GM23338 (cell line): ENCODE results near the gene TMEM33. TPM values are rescaled to one million over a fixed set of nuclear protein-coding genes. Genes with fewer than 3 reads are reported as not detected.

Experiments used
- EZH2 ChIP-seq: fragments of 200-600 bp; sonication (generic); IDR thresholded peaks from one replicate; pipeline ENCODE4 v1.8.0; 2017; ENCODE audit warnings: antibody characterized with exemption, mild to moderate bottlenecking, low read depth; ENCODE audit not compliant: unreplicated experiment
- EZH2phosphoT487 ChIP-seq: fragments of 200-600 bp; sonication (generic); IDR thresholded peaks from one replicate; pipeline ENCODE4 v1.8.1; 2018; ENCODE audit warnings: antibody characterized with exemption; ENCODE audit not compliant: unreplicated experiment
- JUNB ChIP-seq: IDR thresholded peaks from one replicate; pipeline ENCODE4 v1.6.1; 2016; ENCODE audit warnings: antibody characterized with exemption; ENCODE audit not compliant: unreplicated experiment
- POLR2AphosphoS5 ChIP-seq: IDR thresholded peaks from 2 replicates; pipeline ENCODE4 v1.6.1; 2016; ENCODE audit warnings: antibody characterized with exemption, low read depth
- REST ChIP-seq: IDR thresholded peaks from one replicate; pipeline ENCODE4 v1.6.1; 2018; ENCODE audit warnings: antibody characterized with exemption; ENCODE audit not compliant: unreplicated experiment
- polyA plus RNA-seq: library from polyadenylated mRNA; unstranded; fragments of >200 nt; fragmentation: Nextera tagmentation; extraction: Ambion mirVana; gene quantifications from 2 replicates; pipeline ENCODE4 v1.2.1, GENCODE V29; 2016
- total RNA-seq: library from RNA; depleted of rRNA; stranded (reverse); fragments of >200 nt; shearing (Covaris generic); gene quantifications from 2 replicates; pipeline ENCODE4 v1.2.3, GENCODE V29; 2014
- TF ChIP-seq, protein P1 (sequence below): fragments of 250-450 bp; sonication (Bioruptor Pico); IDR thresholded peaks from 2 replicates; pipeline ENCODE4 v1.5.0; 2020; ENCODE audit warnings: mild to moderate bottlenecking, moderate library complexity
- TF ChIP-seq, protein P2 (sequence below), 2 experiments: fragments of 200-600 bp in 1 of 2; sonication (generic) in 1 of 2; conservative IDR thresholded peaks; 2 replicates each; pipeline versions ENCODE4 v1.5.1 to v1.6.1; 2016 to 2017; ENCODE audit warnings: antibody characterized with exemption in 2 of 2, low read depth in 2 of 2, mild to moderate bottlenecking in 2 of 2, moderate library complexity in 1 of 2

The TMEM33 gene
- total and polyA plus RNA-seq, 2 experiments from 2014 or later: 46.2 to 117 TPM

GRCh38 chr4:41975341-41975740 is 40.1 kb downstream of the TMEM33 start (continued):
- TF ChIP-seq, protein P1, sequence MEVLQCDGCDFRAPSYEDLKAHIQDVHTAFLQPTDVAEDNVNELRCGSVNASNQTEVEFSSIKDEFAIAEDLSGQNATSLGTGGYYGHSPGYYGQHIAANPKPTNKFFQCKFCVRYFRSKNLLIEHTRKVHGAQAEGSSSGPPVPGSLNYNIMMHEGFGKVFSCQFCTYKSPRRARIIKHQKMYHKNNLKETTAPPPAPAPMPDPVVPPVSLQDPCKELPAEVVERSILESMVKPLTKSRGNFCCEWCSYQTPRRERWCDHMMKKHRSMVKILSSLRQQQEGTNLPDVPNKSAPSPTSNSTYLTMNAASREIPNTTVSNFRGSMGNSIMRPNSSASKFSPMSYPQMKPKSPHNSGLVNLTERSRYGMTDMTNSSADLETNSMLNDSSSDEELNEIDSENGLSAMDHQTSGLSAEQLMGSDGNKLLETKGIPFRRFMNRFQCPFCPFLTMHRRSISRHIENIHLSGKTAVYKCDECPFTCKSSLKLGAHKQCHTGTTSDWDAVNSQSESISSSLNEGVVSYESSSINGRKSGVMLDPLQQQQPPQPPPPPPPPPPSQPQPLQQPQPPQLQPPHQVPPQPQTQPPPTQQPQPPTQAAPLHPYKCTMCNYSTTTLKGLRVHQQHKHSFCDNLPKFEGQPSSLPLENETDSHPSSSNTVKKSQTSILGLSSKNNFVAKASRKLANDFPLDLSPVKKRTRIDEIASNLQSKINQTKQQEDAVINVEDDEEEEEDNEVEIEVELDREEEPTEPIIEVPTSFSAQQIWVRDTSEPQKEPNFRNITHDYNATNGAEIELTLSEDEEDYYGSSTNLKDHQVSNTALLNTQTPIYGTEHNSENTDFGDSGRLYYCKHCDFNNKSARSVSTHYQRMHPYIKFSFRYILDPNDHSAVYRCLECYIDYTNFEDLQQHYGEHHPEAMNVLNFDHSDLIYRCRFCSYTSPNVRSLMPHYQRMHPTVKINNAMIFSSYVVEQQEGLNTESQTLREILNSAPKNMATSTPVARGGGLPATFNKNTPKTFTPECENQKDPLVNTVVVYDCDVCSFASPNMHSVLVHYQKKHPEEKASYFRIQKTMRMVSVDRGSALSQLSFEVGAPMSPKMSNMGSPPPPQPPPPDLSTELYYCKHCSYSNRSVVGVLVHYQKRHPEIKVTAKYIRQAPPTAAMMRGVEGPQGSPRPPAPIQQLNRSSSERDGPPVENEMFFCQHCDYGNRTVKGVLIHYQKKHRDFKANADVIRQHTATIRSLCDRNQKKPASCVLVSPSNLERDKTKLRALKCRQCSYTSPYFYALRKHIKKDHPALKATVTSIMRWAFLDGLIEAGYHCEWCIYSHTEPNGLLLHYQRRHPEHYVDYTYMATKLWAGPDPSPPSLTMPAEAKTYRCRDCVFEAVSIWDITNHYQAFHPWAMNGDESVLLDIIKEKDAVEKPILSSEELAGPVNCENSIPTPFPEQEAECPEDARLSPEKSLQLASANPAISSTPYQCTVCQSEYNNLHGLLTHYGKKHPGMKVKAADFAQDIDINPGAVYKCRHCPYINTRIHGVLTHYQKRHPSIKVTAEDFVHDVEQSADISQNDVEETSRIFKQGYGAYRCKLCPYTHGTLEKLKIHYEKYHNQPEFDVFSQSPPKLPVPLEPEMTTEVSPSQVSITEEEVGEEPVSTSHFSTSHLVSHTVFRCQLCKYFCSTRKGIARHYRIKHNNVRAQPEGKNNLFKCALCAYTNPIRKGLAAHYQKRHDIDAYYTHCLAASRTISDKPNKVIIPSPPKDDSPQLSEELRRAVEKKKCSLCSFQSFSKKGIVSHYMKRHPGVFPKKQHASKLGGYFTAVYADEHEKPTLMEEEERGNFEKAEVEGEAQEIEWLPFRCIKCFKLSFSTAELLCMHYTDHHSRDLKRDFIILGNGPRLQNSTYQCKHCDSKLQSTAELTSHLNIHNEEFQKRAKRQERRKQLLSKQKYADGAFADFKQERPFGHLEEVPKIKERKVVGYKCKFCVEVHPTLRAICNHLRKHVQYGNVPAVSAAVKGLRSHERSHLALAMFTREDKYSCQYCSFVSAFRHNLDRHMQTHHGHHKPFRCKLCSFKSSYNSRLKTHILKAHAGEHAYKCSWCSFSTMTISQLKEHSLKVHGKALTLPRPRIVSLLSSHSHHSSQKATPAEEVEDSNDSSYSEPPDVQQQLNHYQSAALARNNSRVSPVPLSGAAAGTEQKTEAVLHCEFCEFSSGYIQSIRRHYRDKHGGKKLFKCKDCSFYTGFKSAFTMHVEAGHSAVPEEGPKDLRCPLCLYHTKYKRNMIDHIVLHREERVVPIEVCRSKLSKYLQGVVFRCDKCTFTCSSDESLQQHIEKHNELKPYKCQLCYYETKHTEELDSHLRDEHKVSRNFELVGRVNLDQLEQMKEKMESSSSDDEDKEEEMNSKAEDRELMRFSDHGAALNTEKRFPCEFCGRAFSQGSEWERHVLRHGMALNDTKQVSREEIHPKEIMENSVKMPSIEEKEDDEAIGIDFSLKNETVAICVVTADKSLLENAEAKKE (CRISPR knock-in tag): no peak
- TF ChIP-seq REST (no peak), EZH2 (no peak), EZH2phosphoT487 (no peak), JUNB (no peak), POLR2AphosphoS5 (no peak)
- TF ChIP-seq, protein P2, sequence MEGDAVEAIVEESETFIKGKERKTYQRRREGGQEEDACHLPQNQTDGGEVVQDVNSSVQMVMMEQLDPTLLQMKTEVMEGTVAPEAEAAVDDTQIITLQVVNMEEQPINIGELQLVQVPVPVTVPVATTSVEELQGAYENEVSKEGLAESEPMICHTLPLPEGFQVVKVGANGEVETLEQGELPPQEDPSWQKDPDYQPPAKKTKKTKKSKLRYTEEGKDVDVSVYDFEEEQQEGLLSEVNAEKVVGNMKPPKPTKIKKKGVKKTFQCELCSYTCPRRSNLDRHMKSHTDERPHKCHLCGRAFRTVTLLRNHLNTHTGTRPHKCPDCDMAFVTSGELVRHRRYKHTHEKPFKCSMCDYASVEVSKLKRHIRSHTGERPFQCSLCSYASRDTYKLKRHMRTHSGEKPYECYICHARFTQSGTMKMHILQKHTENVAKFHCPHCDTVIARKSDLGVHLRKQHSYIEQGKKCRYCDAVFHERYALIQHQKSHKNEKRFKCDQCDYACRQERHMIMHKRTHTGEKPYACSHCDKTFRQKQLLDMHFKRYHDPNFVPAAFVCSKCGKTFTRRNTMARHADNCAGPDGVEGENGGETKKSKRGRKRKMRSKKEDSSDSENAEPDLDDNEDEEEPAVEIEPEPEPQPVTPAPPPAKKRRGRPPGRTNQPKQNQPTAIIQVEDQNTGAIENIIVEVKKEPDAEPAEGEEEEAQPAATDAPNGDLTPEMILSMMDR (conservative IDR thresholded peaks at IDR 0.05; ENCODE audit: low read depth in 2 of 2): no peak
